ENCODE data around the gene LTC4S.

DNA sequence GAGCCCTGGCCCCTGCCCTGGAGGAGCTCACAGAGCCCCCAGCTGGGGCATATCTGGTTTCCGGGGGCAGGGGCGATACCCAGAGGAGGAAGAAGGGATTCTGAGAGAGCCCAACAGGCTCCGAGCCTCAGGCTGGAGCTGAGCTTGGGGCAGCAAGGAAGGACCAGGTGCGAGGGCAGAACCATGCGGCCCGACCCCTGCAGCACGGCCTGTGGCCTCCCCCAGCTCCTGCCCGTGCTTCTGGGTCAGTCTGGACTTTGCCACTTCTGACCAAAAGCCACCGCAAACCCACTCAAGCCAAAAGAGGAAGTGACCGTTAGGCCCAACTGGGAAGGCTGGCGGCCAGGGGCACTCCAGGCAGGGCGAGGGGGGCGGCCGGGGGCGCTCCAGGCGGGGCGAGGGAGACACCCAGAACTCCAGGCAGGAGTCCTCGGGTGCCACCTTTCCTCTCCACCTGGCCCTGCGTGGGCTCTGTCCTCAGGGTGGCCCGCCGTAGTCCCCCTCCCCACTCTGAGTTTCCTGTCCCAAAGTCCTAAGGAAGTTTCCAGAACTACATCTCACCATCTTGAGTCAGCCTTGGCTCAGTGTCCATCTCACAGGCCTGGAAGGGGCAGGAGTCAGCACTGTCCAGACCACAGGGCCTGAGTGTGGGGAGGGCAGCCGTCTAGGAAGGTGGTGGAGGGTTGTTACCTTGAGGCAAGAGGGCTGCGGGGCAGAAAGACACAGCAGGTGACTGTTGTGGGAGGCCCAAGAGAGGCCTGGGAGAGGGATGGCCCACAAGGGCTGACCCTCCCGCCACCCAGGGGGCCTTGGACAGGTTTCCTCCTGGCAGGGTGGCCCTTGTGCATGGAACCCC lies 946 bp upstream of the LTC4S start:
- TF ChIP-seq, protein P1, sequence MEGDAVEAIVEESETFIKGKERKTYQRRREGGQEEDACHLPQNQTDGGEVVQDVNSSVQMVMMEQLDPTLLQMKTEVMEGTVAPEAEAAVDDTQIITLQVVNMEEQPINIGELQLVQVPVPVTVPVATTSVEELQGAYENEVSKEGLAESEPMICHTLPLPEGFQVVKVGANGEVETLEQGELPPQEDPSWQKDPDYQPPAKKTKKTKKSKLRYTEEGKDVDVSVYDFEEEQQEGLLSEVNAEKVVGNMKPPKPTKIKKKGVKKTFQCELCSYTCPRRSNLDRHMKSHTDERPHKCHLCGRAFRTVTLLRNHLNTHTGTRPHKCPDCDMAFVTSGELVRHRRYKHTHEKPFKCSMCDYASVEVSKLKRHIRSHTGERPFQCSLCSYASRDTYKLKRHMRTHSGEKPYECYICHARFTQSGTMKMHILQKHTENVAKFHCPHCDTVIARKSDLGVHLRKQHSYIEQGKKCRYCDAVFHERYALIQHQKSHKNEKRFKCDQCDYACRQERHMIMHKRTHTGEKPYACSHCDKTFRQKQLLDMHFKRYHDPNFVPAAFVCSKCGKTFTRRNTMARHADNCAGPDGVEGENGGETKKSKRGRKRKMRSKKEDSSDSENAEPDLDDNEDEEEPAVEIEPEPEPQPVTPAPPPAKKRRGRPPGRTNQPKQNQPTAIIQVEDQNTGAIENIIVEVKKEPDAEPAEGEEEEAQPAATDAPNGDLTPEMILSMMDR (IDR thresholded peaks at IDR 0.05) = no peak
- no peak for TF ChIP-seq CREM (CRISPR knock-in tag; IDR thresholded peaks at IDR 0.05)
